K562 (cell line): ENCODE data around the gene LPIN3. TPM values are rescaled to one million over a fixed set of nuclear protein-coding genes. Genes with fewer than 3 reads are reported as not detected.

Experiments
- ATAC-seq: fragments of 200-7000 bp; cut with Tn5 transposase; 3 replicates; pipeline ENCODE4 v1.9.1; 2020; ENCODE audit warnings: moderate library complexity
- BruUV-seq: library from RNA; stranded (reverse); fragments of 400-500 nt; replicated peaks from 2 replicates; lab custom pipeline; 2021; lab: Mats Ljungman, UMichigan
- CTCF ChIA-PET: fragments of 300-600 bp; formaldehyde crosslinking; extraction: SDS; loops from one replicate; lab custom pipeline; 2021; ENCODE audit warnings: low intra/inter-chr PET ratio; lab: Yijun Ruan, JAX
- POLR2A ChIA-PET: fragments of 300-600, 350-650 bp; sonication (Branson Sonifier 250); formaldehyde crosslinking; extraction: SDS; loops from one replicate; lab custom pipeline; 2021; ENCODE audit warnings: antibody characterized with exemption, inconsistent platforms; lab: Yijun Ruan, JAX
- DNase-seq, 4 experiments: peaks; one replicate each; pipeline versions ENCODE4 v3.0.0 to v3.0.0-alpha.2; 2011 to 2018; ENCODE audit warnings: low spot score in 3 of 4, mixed read lengths in 3 of 4; ENCODE audit errors: extremely low read depth in 1 of 4
- FAIRE-seq: peaks from 2 replicates; lab custom pipeline; 2011; peaks lifted over from hg19 to GRCh38; lab: Jason Lieb, UNC
- H2AFZ ChIP-seq: 2 replicates; pipeline ENCODE4 v1.6.0; 2011; ENCODE audit warnings: low read depth, low read length, control low read depth, inconsistent platforms
- H3K27ac ChIP-seq: fragments of 200-600 bp; 3 replicates; pipeline ENCODE4 v1.8.0; 2011; ENCODE audit warnings: low read depth, mild to moderate bottlenecking, control low read depth, inconsistent platforms, low read length, moderate library complexity, mixed read lengths; ENCODE audit errors: extremely low read depth
- H3K27me3 ChIP-seq, 2 experiments: fragments of 300-600 bp in 1 of 2; 2 replicates in 1 of 2; 3 replicates in 1 of 2; pipeline versions ENCODE4 v1.6.0 to v1.8.0; 2011; ENCODE audit warnings: inconsistent platforms in 2 of 2, low read length in 2 of 2, mild to moderate bottlenecking in 1 of 2, mixed read lengths in 1 of 2, moderate library complexity in 1 of 2; ENCODE audit not compliant: control insufficient read depth in 2 of 2, insufficient read depth in 2 of 2
- H3K36me3 ChIP-seq: fragments of 300-600 bp; 3 replicates; pipeline ENCODE4 v1.8.0; 2011; ENCODE audit warnings: mild to moderate bottlenecking, low read length, inconsistent platforms; ENCODE audit not compliant: control insufficient read depth, insufficient read depth
- H3K4me1 ChIP-seq, 2 experiments: fragments of 200-600 bp in 1 of 2; replicated peaks in 1 of 2; 2 replicates in 1 of 2; 3 replicates in 1 of 2; pipeline versions ENCODE4 v1.5.1 to v1.8.0; 2011; ENCODE audit warnings: inconsistent platforms in 2 of 2, low read length in 2 of 2, mild to moderate bottlenecking in 1 of 2, mixed read lengths in 1 of 2, moderate library complexity in 1 of 2; ENCODE audit not compliant: control insufficient read depth in 2 of 2, insufficient read depth in 2 of 2
- H3K4me2 ChIP-seq: 2 replicates; pipeline ENCODE4 v1.6.1; 2011; ENCODE audit warnings: low read length, control low read depth, inconsistent platforms, mixed read lengths; ENCODE audit not compliant: insufficient read depth
- H3K4me3 ChIP-seq: fragments of 200-600 bp; sonication (generic), shearing (Covaris generic); 2 replicates; pipeline ENCODE4 v1.5.1; 2016; ENCODE audit warnings: control low read depth, inconsistent platforms
- H3K79me2 ChIP-seq: fragments of 200-600 bp; 3 replicates; pipeline ENCODE4 v1.8.0; 2011; ENCODE audit warnings: low read length, inconsistent platforms; ENCODE audit not compliant: control insufficient read depth, insufficient read depth
- H3K9ac ChIP-seq, 2 experiments: 2 replicates each; pipeline versions ENCODE4 v1.6.0 to v1.6.1; 2011; ENCODE audit warnings: low read depth in 2 of 2, low read length in 2 of 2, control low read depth in 1 of 2, inconsistent platforms in 1 of 2, mild to moderate bottlenecking in 1 of 2, mixed read lengths in 1 of 2; ENCODE audit not compliant: insufficient read depth in 1 of 2
- H3K9me1 ChIP-seq: one replicate; pipeline ENCODE4 v1.6.0; 2011; ENCODE audit warnings: inconsistent platforms, mild to moderate bottlenecking, low read length, moderate library complexity; ENCODE audit not compliant: control insufficient read depth, insufficient read depth
- H3K9me3 ChIP-seq: replicated peaks from 2 replicates; pipeline ENCODE4 v1.5.1; 2011; ENCODE audit warnings: low read depth, low read length, inconsistent platforms; ENCODE audit not compliant: control insufficient read depth, insufficient read depth
- H4K20me1 ChIP-seq: replicated peaks from 2 replicates; pipeline ENCODE4 v1.6.1; 2011; ENCODE audit warnings: low read length, inconsistent platforms, mixed read lengths; ENCODE audit not compliant: control insufficient read depth, insufficient read depth
- MTA2 ChIP-seq: fragments of 450-650 bp; IDR thresholded peaks from 2 replicates; pipeline ENCODE4 v1.6.1; 2016; ENCODE audit warnings: low read depth
- NFIC ChIP-seq: fragments of 450-650 bp; IDR thresholded peaks from 2 replicates; pipeline ENCODE4 v1.6.1; 2017; ENCODE audit warnings: mild to moderate bottlenecking, inconsistent platforms
- POLR2G ChIP-seq: fragments of 200-400 bp; formaldehyde crosslinking; IDR thresholded peaks from 2 replicates; pipeline ENCODE4 v1.6.1; 2017; ENCODE audit warnings: low read depth, mild to moderate bottlenecking, antibody characterized with exemption, low read length, moderate library complexity
- ZNF609 ChIP-seq: sonication (generic); formaldehyde crosslinking; IDR thresholded peaks from 2 replicates; pipeline ENCODE4 v1.8.1; 2023; ENCODE audit warnings: missing genetic modification reagents, mild to moderate bottlenecking, borderline replicate concordance
- WGBS: fragments of 100-300 bp; shearing (Covaris generic); methylation state at CpG from one replicate; pipeline ENCODE4 v1.1.6; 2016; ENCODE audit warnings: low coverage, mixed read lengths; ENCODE audit not compliant: insufficient coverage; ENCODE audit errors: missing lambda C conversion rate; 5-methylcytosine and 5-hydroxymethylcytosine counted together
- in situ Hi-C: fragments of 300-500 bp; cut with MboI; formaldehyde crosslinking; loops from 4 replicates; pipeline ENCODE4 v1.15.0; 2018; ENCODE audit warnings: inconsistent platforms, mixed read lengths
- intact Hi-C: fragments of 100-400 bp; cut with micrococcal nuclease; formaldehyde crosslinking; loops from 2 replicates; pipeline ENCODE4 v1.14.2; 2022
- polyA plus RNA-seq, 8 experiments: library from polyadenylated mRNA; depleted of rRNA in 4 of 8; stranded (reverse) in 5 of 8; unstranded in 3 of 8; fragments of >200 nt; fragmentation: Nextera tagmentation in 2 of 8; fragmentation: Illumina TruSeq in 1 of 8; extraction: Ambion mirVana in 2 of 8; extraction: Trizol in 1 of 8; gene quantifications; 2 replicates each; pipeline versions ENCODE4 v1.2.1 to v1.2.3, GENCODE V29; 2011 to 2014; ENCODE audit warnings: inconsistent platforms in 1 of 8, missing spikeins in 1 of 8
- total RNA-seq, 7 experiments: library from RNA; depleted of rRNA in 6 of 7; stranded (reverse); fragments of >200 nt in 6 of 7; fragmentation: Illumina TruSeq in 2 of 7; extraction: Trizol in 2 of 7; gene quantifications; 2 replicates each; pipeline versions ENCODE4 v1.2.1 to v1.2.3, GENCODE V29; 2011 to 2021; ENCODE audit warnings: low replicate concordance in 1 of 7

LPIN3 gene
- total and polyA plus RNA-seq, 9 of the 15 experiments (the other 6 are each of a cell fraction or from before 2014, with no cell fraction given) = 2.2 to 10.4 (median 5.9) TPM

- Histone ChIP-seq H3K4me1 (peaks cover 0 to 35% of the 10 kb centered on the region in 2 experiments; a peak in 2 of 5 replicates), H3K4me3 (no peak overlapping the region), H3K9me1 (no peaks in the 10 kb centered on the region), H3K9ac (0 out of 4 replicates have a peak overlapping the region, but pooled peaks of 1 of the 2 experiments have one; percentile 31), H3K9me3 (no peaks in the 10 kb centered on the region), H3K27me3 (peaks cover 18 to 52% of the 10 kb centered on the region in 2 experiments; a peak in 4 of 5 replicates), H2AFZ (no peak overlapping the region), H4K20me1 (peaks cover 18% of the 10 kb centered on the region), H3K4me2 (no peak overlapping the region), H3K27ac (no peak overlapping the region), H3K79me2 (no peaks in the 10 kb centered on the region), H3K36me3 (no peaks in the 10 kb centered on the region)
- TF ChIP-seq POLR2G (peak; percentile 71), NFIC (peak; percentile 86), MTA2 (no peak)
- DNase-seq = peak in 1 of 4 experiments; percentile 32
- peak; percentile 17 for ATAC-seq
- 12% methylated on average over 40 of the region's 45 CpGs for WGBS
- no peak for FAIRE-seq
- in situ Hi-C loops = no loop called here
- POLR2A ChIA-PET = interaction anchor here (0.6 kb wide), 3 partner anchors 26 to 138 kb away, joined by 3 read pairs; no protein-coding TSS in a partner anchor
- CTCF ChIA-PET = no interaction called here
- no TSS peak for BruUV-seq
- intact Hi-C loops = no loop called here
Measured at GRCh38 chr20:41361757-41362747, 21.4 kb downstream of the LPIN3 start.

- no peak overlapping the region for H3K4me3 ChIP-seq
- in situ Hi-C loops (no loop called here), intact Hi-C loops (no loop called here)
- H3K36me3 ChIP-seq = no peaks in the 10 kb centered on the region
- DNase-seq (no peak), ATAC-seq (no peak), FAIRE-seq (no peak)
- peaks cover 0 to 38% of the 10 kb centered on the region in 2 experiments; a peak in 2 of 5 replicates for H3K4me1 ChIP-seq
- 16% methylated on average over 5 of the region's 5 CpGs for WGBS
- H3K9me1 ChIP-seq = no peaks in the 10 kb centered on the region
- H2AFZ ChIP-seq = no peak overlapping the region
- peaks cover 22% of the 10 kb centered on the region for H4K20me1 ChIP-seq
- no peaks in the 10 kb centered on the region for H3K79me2 ChIP-seq
- H3K4me2 ChIP-seq = no peak overlapping the region
- peaks cover 25 to 59% of the 10 kb centered on the region in 2 experiments; a peak in 4 of 5 replicates for H3K27me3 ChIP-seq
- H3K27ac ChIP-seq = no peak overlapping the region
- no peaks in the 10 kb centered on the region for H3K9me3 ChIP-seq
- no peak overlapping the region for H3K9ac ChIP-seq
- ChIA-PET CTCF (no interaction called here), POLR2A (interaction anchor here (0.6 kb wide), 1 partner anchor 25 kb away, joined by 3 read pairs; no protein-coding TSS in a partner anchor)
- BruUV-seq = no TSS peak
- no peak for TF ChIP-seq ZNF609
Measured at GRCh38 chr20:41362748-41363140, 22.1 kb downstream of the LPIN3 start.
